HG03571 (cell line): Measurements from ENCODE around the gene GID8.
A peak's percentile ranks its signal among the peaks of the same experiment; 100 is the strongest.

Source experiments
- ATAC-seq: cut with Tn5 transposase; IDR thresholded peaks from one replicate; pipeline ENCODE4 v1.9.1; 2021; ENCODE audit not compliant: unreplicated experiment

The GID8 gene

GRCh38 chr20:62968378-62969178 is 30.6 kb downstream of the GID8 start:
- ATAC-seq, result no peak

- ATAC-seq, result no peak
These were observed 31.3 kb downstream of the GID8 start for GRCh38 chr20:62969179-62969760.

GRCh38 chr20:62969939-62970306 is 32.0 kb downstream of the GID8 start:
- no peak for ATAC-seq

- ATAC-seq, result no peak
These were observed 32.6 kb downstream of the GID8 start for GRCh38 chr20:62970307-62971210.

- no peak for ATAC-seq
These were observed 33.4 kb downstream of the GID8 start for GRCh38 chr20:62971211-62971949.

GRCh38 chr20:62971950-62972844 is 34.2 kb downstream of the GID8 start:
- peak; percentile 50 for ATAC-seq

- no peak for ATAC-seq
These were observed 35.1 kb downstream of the GID8 start for GRCh38 chr20:62972845-62973745.

GRCh38 chr20:62975251-62975760 is 37.4 kb downstream of the GID8 start:
- no peak for ATAC-seq

GRCh38 chr20:62975812-62976508 is 38.0 kb downstream of the GID8 start:
- no peak for ATAC-seq

GRCh38 chr20:62976886-62977285 is 38.9 kb downstream of the GID8 start:
- no peak for ATAC-seq

- peak; percentile 50 for ATAC-seq
These were observed 39.9 kb downstream of the GID8 start for GRCh38 chr20:62977613-62978560.

- no peak for ATAC-seq
These were observed 40.6 kb downstream of the GID8 start for GRCh38 chr20:62978561-62978943.

- ATAC-seq, result no peak
These were observed 41.4 kb downstream of the GID8 start for GRCh38 chr20:62979310-62979709.

GRCh38 chr20:62979876-62980373 is 42.0 kb downstream of the GID8 start:
- no peak for ATAC-seq

- ATAC-seq, result no peak
These were observed 42.5 kb downstream of the GID8 start for GRCh38 chr20:62980380-62980960.

GRCh38 chr20:62980970-62981369 is 43.0 kb downstream of the GID8 start:
- no peak for ATAC-seq
